COLO829 (cell line): ENCODE data around the gene ST3GAL4.
"Not testable (repeated sequence)": the region's sequence is repeated elsewhere in the genome, so short reads cannot be mapped to it uniquely, and the experiment has no call there.

Experiments used
- DNase-seq: peaks from one replicate; pipeline ENCODE4 v3.0.0; 2012; ENCODE audit warnings: low spot score

The ST3GAL4 gene

GRCh38 chr11:126365508-126365907 is 10.0 kb downstream of the ST3GAL4 start:
- DNase-seq, result not testable (repeated sequence)

GRCh38 chr11:126366064-126366822 is 10.8 kb downstream of the ST3GAL4 start:
- DNase-seq, result no peak

GRCh38 chr11:126366823-126367654 is 11.6 kb downstream of the ST3GAL4 start:
- not testable (repeated sequence) for DNase-seq

- DNase-seq, result not testable (repeated sequence)
Measured at GRCh38 chr11:126367806-126368205, 12.3 kb downstream of the ST3GAL4 start.

- not testable (repeated sequence) for DNase-seq
Measured at GRCh38 chr11:126368336-126369119, 13.0 kb downstream of the ST3GAL4 start.

GRCh38 chr11:126370016-126370415 is 14.5 kb downstream of the ST3GAL4 start:
- DNase-seq, result no peak

- no peak for DNase-seq
Measured at GRCh38 chr11:126371595-126371994, 16.1 kb downstream of the ST3GAL4 start.

- DNase-seq, result not testable (repeated sequence)
Measured at GRCh38 chr11:126373389-126374066, 18.0 kb downstream of the ST3GAL4 start.

GRCh38 chr11:126374562-126375300 is 19.2 kb downstream of the ST3GAL4 start:
- DNase-seq, result not testable (repeated sequence)

- DNase-seq, result no peak
Measured at GRCh38 chr11:126375726-126376125, 20.2 kb downstream of the ST3GAL4 start.

- DNase-seq, result no peak
Measured at GRCh38 chr11:126378763-126379162, 23.3 kb downstream of the ST3GAL4 start.

GRCh38 chr11:126380909-126381308 is 25.4 kb downstream of the ST3GAL4 start:
- no peak for DNase-seq

- DNase-seq, result not testable (repeated sequence)
Measured at GRCh38 chr11:126381960-126382359, 26.5 kb downstream of the ST3GAL4 start.

- DNase-seq, result not testable (repeated sequence)
Measured at GRCh38 chr11:126382641-126383040, 27.2 kb downstream of the ST3GAL4 start.

- no peak for DNase-seq
Measured at GRCh38 chr11:126383339-126384335, 28.2 kb downstream of the ST3GAL4 start.

- DNase-seq, result no peak
Measured at GRCh38 chr11:126384449-126385070, 29.1 kb downstream of the ST3GAL4 start.

- DNase-seq, result no peak
Measured at GRCh38 chr11:126385991-126386728, 30.7 kb downstream of the ST3GAL4 start.

GRCh38 chr11:126386729-126387071 is 31.2 kb downstream of the ST3GAL4 start:
- DNase-seq, result not testable (repeated sequence)

GRCh38 chr11:126387857-126388256 is 32.4 kb downstream of the ST3GAL4 start:
- no peak for DNase-seq
